Glomerular endothelial cell (primary cell): ENCODE data around the gene PRICKLE1. TPM values are rescaled to one million over a fixed set of nuclear protein-coding genes. Genes with fewer than 3 reads are reported as not detected.
"Not testable (repeated sequence)": the region's sequence is repeated elsewhere in the genome, so short reads cannot be mapped to it uniquely, and the experiment has no call there.

Source experiments
- DNase-seq: peaks from one replicate; pipeline ENCODE4 v3.0.0-alpha.2; 2011; ENCODE audit warnings: low read depth, low spot score; ENCODE audit errors: extremely low read depth
- total RNA-seq: library from RNA; depleted of rRNA; stranded (reverse); fragments of >200 nt; gene quantifications from 2 replicates; pipeline ENCODE4 v1.2.3, GENCODE V29; 2015

The PRICKLE1 gene
- total RNA-seq, 1 donor from 2014 or later = 7.1 TPM

DNA sequence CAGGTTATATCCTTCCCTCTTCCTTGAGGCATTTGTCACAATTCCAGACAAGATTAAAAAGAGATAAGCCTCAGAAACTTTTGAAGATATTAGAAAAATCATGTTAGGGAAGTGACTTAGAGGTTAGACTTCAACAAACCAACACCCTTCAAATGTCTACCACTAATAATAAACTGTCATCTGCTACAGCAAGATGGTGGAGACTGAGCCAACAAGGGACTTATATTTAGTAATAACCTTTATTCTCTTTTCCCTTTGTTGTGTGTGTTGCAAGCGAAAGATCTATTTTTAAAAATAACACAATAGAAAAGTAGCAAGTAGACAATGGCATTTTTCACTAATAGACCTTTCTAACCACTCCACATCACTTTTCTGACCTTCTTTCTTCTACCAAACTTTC is 28.6 kb downstream of the PRICKLE1 start:
- no peak for DNase-seq

DNA sequence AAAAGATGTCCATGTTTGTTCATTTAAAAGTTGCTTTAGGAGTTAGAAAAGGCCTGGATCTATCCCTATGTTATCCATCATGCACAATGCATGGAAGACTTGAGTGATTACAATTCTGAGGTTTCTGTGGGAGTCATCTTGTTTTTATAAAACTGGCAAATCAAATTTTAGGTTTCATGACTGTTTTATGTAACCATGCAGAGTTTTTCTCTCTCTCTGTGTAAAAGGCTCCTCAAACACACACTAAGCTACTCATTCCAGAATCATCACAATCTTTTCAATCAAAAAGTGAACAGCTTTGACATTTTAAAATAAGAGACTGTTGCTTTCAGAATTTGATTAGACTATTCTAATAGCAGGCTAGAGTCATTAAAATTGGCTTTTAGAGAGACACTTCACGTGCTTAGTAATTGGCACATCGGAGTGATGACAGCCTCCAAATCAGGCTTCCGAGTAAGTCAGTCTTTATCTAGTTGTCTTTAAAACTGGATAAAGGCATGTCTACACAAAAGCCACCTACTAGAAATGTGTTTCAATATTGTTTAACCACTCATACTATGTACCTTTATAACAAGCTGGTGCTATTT is 31.9 kb downstream of the PRICKLE1 start:
- no peak for DNase-seq

GRCh38 chr12:42556917-42557316 is 32.6 kb downstream of the PRICKLE1 start:
- no peak for DNase-seq

- no peak for DNase-seq
Observed at GRCh38 chr12:42552822-42553221, 36.7 kb downstream of the PRICKLE1 start.

DNA sequence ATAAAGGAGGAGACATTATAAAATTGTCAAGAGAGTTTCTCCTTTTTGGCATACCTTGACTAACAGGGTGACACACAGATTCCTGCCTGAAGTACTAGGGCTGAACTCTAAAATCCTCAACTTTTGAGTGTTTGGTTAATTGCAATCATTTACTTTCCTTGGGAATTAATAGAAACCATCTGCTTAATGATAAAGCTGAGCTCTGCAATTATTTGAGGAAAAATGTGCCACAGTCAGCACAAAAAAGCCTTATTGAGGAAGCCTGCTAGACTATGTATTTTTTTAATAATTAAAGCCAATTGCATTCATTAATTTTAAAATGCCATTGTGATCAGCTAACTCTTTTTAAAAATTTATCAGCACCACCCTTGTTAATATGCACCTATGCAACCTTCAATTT is 38.7 kb downstream of the PRICKLE1 start:
- no peak for DNase-seq

GRCh38 chr12:42546709-42547108 is 42.8 kb downstream of the PRICKLE1 start:
- no peak for DNase-seq

GRCh38 chr12:42541965-42542364 is 47.6 kb downstream of the PRICKLE1 start:
- DNase-seq = no peak

DNA sequence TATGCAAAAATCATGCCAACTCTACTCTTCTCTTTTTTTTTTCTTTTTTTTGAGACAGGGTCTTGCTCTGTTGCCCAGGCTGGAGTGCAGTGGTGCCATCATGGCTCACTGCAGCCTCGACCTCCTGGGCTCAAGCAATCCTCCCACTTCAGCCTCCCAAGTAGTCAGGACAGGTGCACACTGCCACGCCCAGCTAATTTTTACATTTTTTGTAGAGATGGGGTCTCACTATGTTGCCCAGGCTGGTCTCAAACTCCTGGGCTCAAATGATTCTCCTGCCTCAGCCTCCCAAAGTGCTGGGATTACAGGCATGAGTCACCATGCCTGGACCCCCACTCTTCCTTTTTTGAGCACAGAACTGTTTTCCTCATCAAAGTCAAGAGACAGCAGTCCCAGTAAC is 48.2 kb downstream of the PRICKLE1 start:
- not testable (repeated sequence) for DNase-seq

- no peak for DNase-seq
Observed at GRCh38 chr12:42539696-42540095, 49.9 kb downstream of the PRICKLE1 start.

DNA sequence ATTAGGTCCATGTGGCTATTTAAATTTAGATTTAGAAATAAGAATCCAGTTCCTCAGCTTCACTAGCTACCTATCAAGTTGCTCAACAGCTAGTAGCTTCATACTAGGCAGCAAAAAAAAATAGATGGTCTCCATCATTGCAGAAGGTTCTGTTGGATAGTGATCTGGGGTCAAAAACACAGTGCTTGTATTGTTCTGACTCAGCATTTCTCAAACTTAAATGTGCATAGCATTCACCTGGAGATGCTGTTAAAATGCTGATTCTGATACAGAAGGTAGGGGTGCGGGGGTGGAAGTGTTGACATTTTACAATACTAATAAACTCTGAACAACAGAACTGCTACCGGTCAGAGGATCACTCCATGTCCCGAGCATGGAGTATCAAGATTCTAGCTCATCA is 51.3 kb downstream of the PRICKLE1 start:
- no peak for DNase-seq

- no peak for DNase-seq
Observed at GRCh38 chr12:42534184-42534838, 55.2 kb downstream of the PRICKLE1 start.

- no peak for DNase-seq
Observed at GRCh38 chr12:42530284-42530683, 59.3 kb downstream of the PRICKLE1 start.

DNA sequence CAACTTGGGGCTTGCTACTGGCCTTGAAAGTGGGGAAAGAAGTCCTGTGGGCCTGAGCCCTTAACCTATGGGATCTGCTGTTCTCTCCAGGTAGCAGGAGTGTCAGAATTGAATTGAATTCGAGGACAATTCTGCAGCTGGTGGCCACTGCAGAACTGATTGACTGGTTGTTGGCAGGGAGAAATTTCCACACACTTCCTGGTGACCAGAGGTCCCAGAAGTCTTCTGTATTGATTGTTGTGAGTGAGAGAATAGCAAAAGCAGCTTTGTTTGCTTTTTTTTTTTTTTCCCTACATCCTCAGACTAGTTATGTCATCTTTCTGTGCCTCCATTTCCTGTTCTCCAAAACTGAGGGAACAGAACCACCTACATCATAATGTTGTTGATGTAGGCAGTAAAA is 64.1 kb downstream of the PRICKLE1 start:
- no peak for DNase-seq

DNA sequence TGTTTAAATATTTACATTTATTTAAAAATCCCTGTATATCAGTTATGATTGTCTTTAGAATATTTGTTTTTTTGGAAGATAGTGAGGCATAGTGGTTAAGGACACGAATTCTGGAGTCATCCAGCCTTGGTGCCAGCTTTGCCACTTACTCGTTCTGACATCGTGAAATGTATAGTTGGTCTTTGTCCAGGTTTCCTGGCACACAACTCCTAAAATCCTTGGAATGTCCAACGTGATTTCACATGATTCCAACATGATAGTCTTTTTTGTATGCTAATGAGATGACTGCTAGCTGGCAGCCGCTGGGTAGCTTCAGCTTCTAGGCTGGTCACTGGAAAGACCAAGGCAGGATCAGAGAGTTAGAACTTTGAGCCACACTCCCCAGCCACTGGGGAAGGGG is 64.8 kb downstream of the PRICKLE1 start:
- DNase-seq = no peak

DNA sequence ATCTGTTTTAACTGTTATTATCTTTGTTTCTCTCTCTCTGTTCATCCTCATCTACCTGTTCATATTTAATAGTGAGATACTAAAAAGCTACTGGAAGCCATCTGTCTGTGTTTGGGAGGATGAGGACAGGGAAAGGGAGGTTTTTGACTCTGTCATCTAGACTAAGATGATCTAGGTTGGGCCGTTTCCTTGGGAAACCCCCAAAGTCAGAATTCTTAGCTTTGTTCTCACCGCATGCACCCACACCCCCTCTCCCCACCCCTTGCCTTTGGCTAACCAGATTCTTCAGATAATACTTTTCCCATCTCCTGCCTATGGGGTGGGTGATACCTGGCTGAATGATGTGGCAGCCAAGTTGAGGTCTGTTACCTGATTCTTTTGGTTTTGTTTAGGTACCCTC is 73.0 kb downstream of the PRICKLE1 start:
- DNase-seq = no peak

DNA sequence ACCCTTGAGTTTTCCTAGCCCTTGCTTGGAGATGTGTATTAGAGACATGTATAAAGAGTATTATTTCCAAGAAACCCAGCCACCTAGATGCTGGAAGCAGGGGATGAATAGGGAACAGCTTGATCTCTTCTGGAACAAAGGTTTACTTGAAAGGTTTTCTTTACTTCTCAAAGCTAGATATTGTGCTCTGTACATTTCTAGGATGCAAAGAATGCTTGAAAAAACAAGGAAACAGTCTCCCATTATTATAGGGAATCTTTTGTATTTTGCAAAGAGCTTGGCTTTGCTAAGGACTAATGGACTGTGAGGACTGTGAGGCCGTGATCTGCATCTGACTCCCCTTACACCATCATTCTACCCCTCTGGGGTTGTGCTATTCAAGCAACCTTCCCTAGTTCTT is 77.9 kb downstream of the PRICKLE1 start:
- no peak for DNase-seq

DNA sequence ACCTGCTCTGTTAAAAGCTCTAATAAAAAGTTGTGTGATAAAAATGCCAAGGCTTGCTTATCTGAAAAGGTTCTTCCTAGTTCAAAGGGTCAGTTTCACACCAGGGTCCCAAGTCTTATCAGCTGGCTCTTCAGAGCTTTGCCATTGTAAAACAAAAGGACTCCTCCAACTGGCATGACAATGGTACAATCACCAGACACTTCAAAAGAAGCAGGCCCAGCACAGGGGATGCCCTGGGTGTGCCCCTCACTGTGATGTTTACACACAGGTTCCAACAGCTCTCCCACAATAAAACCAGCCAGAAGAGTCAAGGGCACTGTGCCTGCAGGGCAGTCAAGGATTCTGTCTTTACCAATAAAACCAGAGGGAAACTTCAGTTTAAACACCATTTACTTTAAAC is 78.7 kb downstream of the PRICKLE1 start:
- DNase-seq = no peak

DNA sequence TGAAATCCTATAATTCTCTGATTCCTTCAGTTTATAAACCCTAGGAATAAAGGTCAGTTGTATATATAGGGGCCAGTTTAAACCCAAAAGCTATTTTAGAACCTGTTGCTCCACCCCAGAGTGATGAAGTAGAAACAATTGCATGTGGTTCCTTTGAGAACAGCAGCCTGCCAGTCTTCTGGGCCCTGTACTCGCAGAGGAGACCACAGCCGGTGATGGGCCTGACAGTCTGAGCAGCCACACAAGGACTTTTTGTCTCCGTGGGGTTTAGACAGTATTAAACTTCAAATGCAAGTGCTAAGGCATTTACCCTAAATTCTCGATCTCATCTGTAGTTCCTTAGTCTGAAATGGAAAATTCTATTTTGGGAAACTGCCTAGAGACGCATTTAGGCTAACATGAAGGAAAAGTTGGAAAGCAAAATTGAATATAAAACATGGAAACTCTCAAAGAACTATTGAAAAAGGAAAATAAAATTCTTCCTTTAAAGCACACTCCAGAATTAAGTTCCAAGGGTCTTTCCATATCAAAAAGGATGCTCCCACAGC is 80.6 kb downstream of the PRICKLE1 start:
- DNase-seq = no peak

DNA sequence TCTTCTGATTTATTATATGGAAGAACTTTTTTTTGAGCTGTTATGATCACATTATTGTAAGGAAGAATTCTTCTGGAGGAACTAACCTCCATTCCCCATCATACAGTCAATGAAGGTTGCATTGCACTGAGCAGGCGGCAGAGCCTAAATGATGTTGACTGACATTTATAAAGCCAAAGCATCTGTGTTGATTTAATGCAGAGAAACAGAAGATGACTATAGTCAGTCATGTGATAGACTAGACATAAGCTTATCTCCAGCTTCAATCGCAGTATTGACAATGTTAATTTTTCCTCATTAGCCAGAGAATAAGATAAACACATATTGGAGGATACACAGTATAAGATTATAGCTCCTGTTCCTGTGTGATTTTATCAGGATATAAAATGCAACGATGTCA is 82.0 kb downstream of the PRICKLE1 start:
- DNase-seq = no peak

GRCh38 chr12:42507081-42507480 is 82.5 kb downstream of the PRICKLE1 start:
- no peak for DNase-seq

- DNase-seq = no peak
Observed at GRCh38 chr12:42504049-42504448, 85.5 kb downstream of the PRICKLE1 start.

DNA sequence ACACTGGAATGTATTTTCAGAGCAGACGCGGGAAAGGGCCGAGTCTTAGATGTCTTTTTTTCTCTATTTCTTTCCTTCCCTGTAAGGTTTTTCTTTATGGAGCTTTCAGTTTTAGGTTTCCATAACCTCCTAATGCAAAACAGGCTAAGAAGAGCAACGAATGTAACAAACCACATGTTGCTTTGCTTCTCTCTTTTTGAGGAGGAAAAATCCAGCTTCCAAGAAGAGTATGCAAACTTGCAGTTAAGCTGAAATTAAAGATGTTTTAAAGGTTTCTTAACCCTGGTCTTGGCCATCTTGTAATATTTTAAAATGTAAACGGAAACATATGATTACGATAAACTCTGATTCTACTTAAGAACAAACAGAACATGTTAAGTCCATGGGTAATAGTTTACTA is 86.9 kb downstream of the PRICKLE1 start:
- no peak for DNase-seq
